ENCODE results near the gene MAN1A1.

MAN1A1 gene

DNA sequence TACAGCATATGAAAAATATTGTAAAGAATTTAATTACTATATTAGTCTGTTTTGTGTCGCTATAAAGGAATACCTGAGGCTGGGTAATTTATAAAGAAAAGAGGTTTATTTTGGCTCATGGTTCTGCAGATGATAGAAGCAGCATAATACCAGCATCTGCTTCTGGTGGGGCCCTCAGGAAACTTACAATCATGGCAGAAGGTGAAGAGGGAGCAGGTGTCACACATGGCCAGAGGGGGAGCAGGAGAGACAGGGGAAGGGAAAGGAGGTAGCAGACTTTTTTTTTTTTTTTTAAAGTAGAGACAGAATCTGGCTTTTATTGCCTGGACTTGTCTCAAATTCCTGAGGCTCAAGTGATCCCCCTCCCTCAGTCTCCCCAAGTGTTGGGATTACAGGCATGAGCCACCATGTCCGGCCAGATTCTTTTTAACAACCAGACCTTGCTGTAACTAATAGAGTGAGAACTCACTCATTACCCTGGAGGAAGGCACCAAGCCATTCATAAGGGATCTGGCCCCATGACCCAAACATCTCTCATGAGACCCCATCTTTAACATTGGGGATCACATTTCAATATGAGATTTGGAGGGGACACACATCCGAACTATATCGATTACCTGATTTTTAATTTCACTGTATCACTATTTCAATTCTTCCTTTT is 64.6 kb downstream of the MAN1A1 start:
- Histone ChIP-seq H2BK12ac (ENCODE audit: low read length) (no peak overlapping the region), H3K4me3 (ENCODE audit: low read length in 2 of 2) (no peak overlapping the region), H3K18ac (ENCODE audit: low read length) (no peak overlapping the region), H3K27me3 (ENCODE audit: control insufficient read depth in 3 of 3, insufficient read depth in 3 of 3, low read depth in 1 of 3, low read length in 3 of 3) (no peaks in the 10 kb centered on the region), H2AK5ac (ENCODE audit: low read depth, low read length) (no peak overlapping the region), H2BK120ac (ENCODE audit: low read depth, low read length) (no peak overlapping the region), H3K4ac (ENCODE audit: low read length) (no peak overlapping the region), H3K4me2 (ENCODE audit: insufficient read depth, low read length, poor library complexity, severe bottlenecking) (no peak overlapping the region), H3K36me3 (replicated peaks in 1 of 2; ENCODE audit: control insufficient read depth in 2 of 2, insufficient read depth in 2 of 2, low read length in 2 of 2) (no peaks in the 10 kb centered on the region), H4K91ac (ENCODE audit: low read depth, low read length, poor library complexity) (no peak overlapping the region), H2BK15ac (ENCODE audit: low read length) (no peak overlapping the region), H3K27ac (replicated peaks; ENCODE audit: low read length) (no peak overlapping the region), H3K4me1 (ENCODE audit: control insufficient read depth in 2 of 2, insufficient read depth in 1 of 2, low read depth in 1 of 2, low read length in 2 of 2) (no peaks in the 10 kb centered on the region), H4K8ac (ENCODE audit: low read depth, low read length) (no peak overlapping the region), H3K23ac (ENCODE audit: low read depth, low read length, poor library complexity) (no peak overlapping the region), H3K79me1 (ENCODE audit: low read depth, low read length) (no peaks in the 10 kb centered on the region), H2AFZ (ENCODE audit: low read length) (no peak overlapping the region), H3K14ac (ENCODE audit: low read length) (no peak overlapping the region), H2BK5ac (ENCODE audit: low read length) (no peak overlapping the region), H3K9ac (ENCODE audit: low read depth, low read length, poor library complexity) (no peak overlapping the region), H3K9me3 (replicated peaks in 1 of 2; ENCODE audit: control insufficient read depth in 2 of 2, insufficient read depth in 1 of 2, low read depth in 1 of 2, low read length in 2 of 2) (no peaks in the 10 kb centered on the region)
- WGBS, 2 donors (ENCODE audit: extremely low coverage in 2 of 2, insufficient read length in 2 of 2, insufficient replicate concordance in 1 of 2): no CpG with 5 or more reads among the region's 4 CpGs
- no peak for DNase-seq (ENCODE audit: low spot score)

DNA sequence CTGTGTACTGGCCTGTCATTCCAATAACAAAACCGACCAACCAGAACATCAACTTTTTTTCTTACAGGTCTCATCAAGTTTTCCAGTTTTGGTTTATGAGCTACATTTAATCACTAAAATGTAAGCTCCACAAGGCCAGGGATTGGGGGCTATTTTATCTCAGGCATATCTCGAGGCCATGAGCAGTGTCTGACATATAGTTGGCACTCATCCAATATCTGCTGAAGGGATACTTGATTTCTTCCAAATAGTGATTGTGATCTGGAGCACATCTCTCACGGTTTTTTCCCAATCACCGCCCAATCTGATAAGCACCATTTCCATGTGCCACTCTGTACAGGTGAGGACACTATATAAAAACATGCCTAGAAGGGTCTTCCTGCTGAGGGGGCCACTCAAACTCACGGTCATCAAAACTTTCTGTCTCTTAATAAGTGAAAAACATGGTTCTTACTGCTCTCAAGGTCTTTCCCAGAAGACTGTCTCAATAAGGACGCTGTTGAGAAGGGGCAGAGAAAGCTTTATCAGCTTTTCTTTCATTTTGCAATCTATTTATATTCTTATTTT is 65.5 kb downstream of the MAN1A1 start:
- H2BK12ac ChIP-seq (ENCODE audit: low read length): no peak overlapping the region
- no peak overlapping the region for H2BK120ac ChIP-seq (ENCODE audit: low read depth, low read length)
- H3K27ac ChIP-seq (replicated peaks; ENCODE audit: low read length): no peak overlapping the region
- H3K4me3 ChIP-seq (ENCODE audit: low read length in 2 of 2): no peak overlapping the region
- H2AFZ ChIP-seq (ENCODE audit: low read length): no peak overlapping the region
- H3K9ac ChIP-seq (ENCODE audit: low read depth, low read length, poor library complexity): no peak overlapping the region
- no peak overlapping the region for H3K23ac ChIP-seq (ENCODE audit: low read depth, low read length, poor library complexity)
- no peaks in the 10 kb centered on the region for H3K79me1 ChIP-seq (ENCODE audit: low read depth, low read length)
- WGBS, 2 donors (ENCODE audit: extremely low coverage in 2 of 2, insufficient read length in 2 of 2, insufficient replicate concordance in 1 of 2): no CpG with 5 or more reads among the region's 6 CpGs
- no peaks in the 10 kb centered on the region for H3K27me3 ChIP-seq (ENCODE audit: control insufficient read depth in 3 of 3, insufficient read depth in 3 of 3, low read depth in 1 of 3, low read length in 3 of 3)
- no peaks in the 10 kb centered on the region for H3K9me3 ChIP-seq (replicated peaks in 1 of 2; ENCODE audit: control insufficient read depth in 2 of 2, insufficient read depth in 1 of 2, low read depth in 1 of 2, low read length in 2 of 2)
- H2BK5ac ChIP-seq (ENCODE audit: low read length): no peak overlapping the region
- H3K4ac ChIP-seq (ENCODE audit: low read length): no peak overlapping the region
- no peaks in the 10 kb centered on the region for H3K4me1 ChIP-seq (ENCODE audit: control insufficient read depth in 2 of 2, insufficient read depth in 1 of 2, low read depth in 1 of 2, low read length in 2 of 2)
- no peak overlapping the region for H2BK15ac ChIP-seq (ENCODE audit: low read length)
- no peak overlapping the region for H4K8ac ChIP-seq (ENCODE audit: low read depth, low read length)
- H3K36me3 ChIP-seq (replicated peaks in 1 of 2; ENCODE audit: control insufficient read depth in 2 of 2, insufficient read depth in 2 of 2, low read length in 2 of 2): no peaks in the 10 kb centered on the region
- no peak overlapping the region for H3K18ac ChIP-seq (ENCODE audit: low read length)
- H4K91ac ChIP-seq (ENCODE audit: low read depth, low read length, poor library complexity): no peak overlapping the region
- DNase-seq (ENCODE audit: low spot score): no peak
- no peak overlapping the region for H2AK5ac ChIP-seq (ENCODE audit: low read depth, low read length)
- no peak overlapping the region for H3K4me2 ChIP-seq (ENCODE audit: insufficient read depth, low read length, poor library complexity, severe bottlenecking)
- H3K14ac ChIP-seq (ENCODE audit: low read length): no peak overlapping the region

DNA sequence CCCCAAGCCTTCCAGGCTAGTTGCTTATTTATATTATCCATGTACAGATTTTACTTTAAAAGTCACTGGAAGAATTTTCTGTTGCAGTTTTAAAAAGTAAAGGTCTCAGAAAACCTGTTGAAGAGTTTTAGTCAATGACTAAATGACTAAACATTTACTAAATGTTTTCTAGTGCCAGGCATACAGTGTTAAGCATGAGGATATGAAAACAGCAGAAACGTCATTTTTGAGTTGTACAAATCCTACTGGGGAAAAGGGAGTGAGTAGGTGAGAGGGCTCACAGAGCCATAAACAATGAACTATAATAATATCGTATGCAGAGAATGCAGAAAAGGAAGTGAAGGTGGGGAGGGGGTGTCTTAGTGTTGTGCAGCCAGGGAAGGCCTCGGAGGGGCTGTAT is 66.3 kb downstream of the MAN1A1 start:
- no peak overlapping the region for H3K23ac ChIP-seq (ENCODE audit: low read depth, low read length, poor library complexity)
- H4K91ac ChIP-seq (ENCODE audit: low read depth, low read length, poor library complexity): no peak overlapping the region
- no peak overlapping the region for H2BK5ac ChIP-seq (ENCODE audit: low read length)
- H2AFZ ChIP-seq (ENCODE audit: low read length): no peak overlapping the region
- H3K79me1 ChIP-seq (ENCODE audit: low read depth, low read length): no peaks in the 10 kb centered on the region
- no peak overlapping the region for H2BK120ac ChIP-seq (ENCODE audit: low read depth, low read length)
- no peak overlapping the region for H2BK12ac ChIP-seq (ENCODE audit: low read length)
- no peaks in the 10 kb centered on the region for H3K36me3 ChIP-seq (replicated peaks in 1 of 2; ENCODE audit: control insufficient read depth in 2 of 2, insufficient read depth in 2 of 2, low read length in 2 of 2)
- no peak overlapping the region for H3K4me3 ChIP-seq (ENCODE audit: low read length in 2 of 2)
- H3K9me3 ChIP-seq (replicated peaks in 1 of 2; ENCODE audit: control insufficient read depth in 2 of 2, insufficient read depth in 1 of 2, low read depth in 1 of 2, low read length in 2 of 2): no peaks in the 10 kb centered on the region
- DNase-seq (ENCODE audit: low spot score): no peak
- peaks cover 0 to 3% of the 10 kb centered on the region in 2 donors for H3K4me1 ChIP-seq (ENCODE audit: control insufficient read depth in 2 of 2, insufficient read depth in 1 of 2, low read depth in 1 of 2, low read length in 2 of 2)
- no peaks in the 10 kb centered on the region for H3K27me3 ChIP-seq (ENCODE audit: control insufficient read depth in 3 of 3, insufficient read depth in 3 of 3, low read depth in 1 of 3, low read length in 3 of 3)
- H3K4ac ChIP-seq (ENCODE audit: low read length): no peak overlapping the region
- H3K4me2 ChIP-seq (ENCODE audit: insufficient read depth, low read length, poor library complexity, severe bottlenecking): no peak overlapping the region
- H4K8ac ChIP-seq (ENCODE audit: low read depth, low read length): no peak overlapping the region
- WGBS, 2 donors (ENCODE audit: extremely low coverage in 2 of 2, insufficient read length in 2 of 2, insufficient replicate concordance in 1 of 2): no CpG with 5 or more reads among the region's 3 CpGs
- no peak overlapping the region for H3K18ac ChIP-seq (ENCODE audit: low read length)
- H2AK5ac ChIP-seq (ENCODE audit: low read depth, low read length): no peak overlapping the region
- H3K27ac ChIP-seq (replicated peaks; ENCODE audit: low read length): no peak overlapping the region
- no peak overlapping the region for H3K9ac ChIP-seq (ENCODE audit: low read depth, low read length, poor library complexity)
- no peak overlapping the region for H2BK15ac ChIP-seq (ENCODE audit: low read length)
- H3K14ac ChIP-seq (ENCODE audit: low read length): no peak overlapping the region

DNA sequence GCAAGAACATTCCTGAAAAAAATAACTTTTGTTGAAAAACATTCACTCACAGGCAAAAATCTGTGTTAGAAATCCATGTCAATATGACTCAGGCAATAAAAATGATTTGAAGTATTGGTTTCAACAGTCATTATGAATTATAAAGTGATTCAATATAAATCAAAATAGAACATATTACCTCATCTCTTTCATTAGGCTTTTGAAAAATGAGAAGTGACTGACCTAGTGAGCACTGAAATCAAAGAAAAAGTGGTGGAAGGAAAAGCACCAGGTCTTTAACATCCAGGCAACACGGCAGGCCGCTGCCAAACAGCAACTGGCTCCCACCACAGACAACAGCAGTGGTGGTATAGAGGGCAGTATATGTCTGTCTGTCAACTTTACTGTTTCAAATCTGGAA is 68.9 kb downstream of the MAN1A1 start:
- Histone ChIP-seq H2BK12ac (ENCODE audit: low read length) (no peak overlapping the region), H3K4me1 (ENCODE audit: control insufficient read depth in 2 of 2, insufficient read depth in 1 of 2, low read depth in 1 of 2, low read length in 2 of 2) (peaks cover 0 to 3% of the 10 kb centered on the region in 2 donors), H3K79me1 (ENCODE audit: low read depth, low read length) (no peaks in the 10 kb centered on the region), H3K18ac (ENCODE audit: low read length) (no peak overlapping the region), H2AFZ (ENCODE audit: low read length) (no peak overlapping the region), H4K8ac (ENCODE audit: low read depth, low read length) (no peak overlapping the region), H2BK15ac (ENCODE audit: low read length) (no peak overlapping the region), H3K4me2 (ENCODE audit: insufficient read depth, low read length, poor library complexity, severe bottlenecking) (no peak overlapping the region), H3K9me3 (replicated peaks in 1 of 2; ENCODE audit: control insufficient read depth in 2 of 2, insufficient read depth in 1 of 2, low read depth in 1 of 2, low read length in 2 of 2) (peaks cover 0 to 1% of the 10 kb centered on the region in 2 donors), H3K14ac (ENCODE audit: low read length) (no peak overlapping the region), H3K4ac (ENCODE audit: low read length) (no peak overlapping the region), H3K27ac (replicated peaks; ENCODE audit: low read length) (no peak overlapping the region), H2AK5ac (ENCODE audit: low read depth, low read length) (no peak overlapping the region), H3K9ac (ENCODE audit: low read depth, low read length, poor library complexity) (no peak overlapping the region), H3K27me3 (ENCODE audit: control insufficient read depth in 3 of 3, insufficient read depth in 3 of 3, low read depth in 1 of 3, low read length in 3 of 3) (no peaks in the 10 kb centered on the region), H2BK5ac (ENCODE audit: low read length) (no peak overlapping the region), H4K91ac (ENCODE audit: low read depth, low read length, poor library complexity) (no peak overlapping the region), H3K4me3 (ENCODE audit: low read length in 2 of 2) (no peak overlapping the region), H3K36me3 (replicated peaks in 1 of 2; ENCODE audit: control insufficient read depth in 2 of 2, insufficient read depth in 2 of 2, low read length in 2 of 2) (no peaks in the 10 kb centered on the region), H3K23ac (ENCODE audit: low read depth, low read length, poor library complexity) (no peak overlapping the region), H2BK120ac (ENCODE audit: low read depth, low read length) (no peak overlapping the region)
- DNase-seq (ENCODE audit: low spot score): no peak
- WGBS, 2 donors (ENCODE audit: extremely low coverage in 2 of 2, insufficient read length in 2 of 2, insufficient replicate concordance in 1 of 2): no CpG with 5 or more reads among the region's 2 CpGs
